Liver (tissue), 9 donors: Measurements from ENCODE around the gene MAP2K4. TPM values are rescaled to one million over a fixed set of nuclear protein-coding genes. Genes with fewer than 3 reads are reported as not detected.

ENCODE experiments used
- DNase-seq: peaks from one replicate; pipeline ENCODE4 v3.0.0-alpha.2; 2017; ENCODE audit warnings: low spot score
- H3K27ac ChIP-seq, 2 donors: one replicate each; pipeline ENCODE4 v1.7.0; 2013; ENCODE audit warnings: inconsistent platforms in 2 of 2, low read length in 2 of 2, control low read depth in 1 of 2, low read depth in 1 of 2, mild to moderate bottlenecking in 1 of 2
- H3K27me3 ChIP-seq, 4 donors: one replicate each; pipeline versions ENCODE4 v1.6.1 to v1.7.0; 2013; ENCODE audit warnings: low read length in 3 of 4, inconsistent platforms in 1 of 4, mild to moderate bottlenecking in 1 of 4, moderate library complexity in 1 of 4; ENCODE audit not compliant: control insufficient read depth in 4 of 4, insufficient read depth in 4 of 4
- H3K36me3 ChIP-seq, 4 donors: one replicate each; pipeline versions ENCODE4 v1.6.1 to v1.7.0; 2013; ENCODE audit warnings: low read length in 3 of 4, mild to moderate bottlenecking in 3 of 4, low read depth in 1 of 4, moderate library complexity in 1 of 4; ENCODE audit not compliant: control insufficient read depth in 4 of 4, insufficient read depth in 3 of 4
- H3K4me1 ChIP-seq, 4 donors: one replicate each; pipeline versions ENCODE4 v1.6.1 to v1.7.0; 2013; ENCODE audit warnings: low read length in 3 of 4, mild to moderate bottlenecking in 3 of 4, moderate library complexity in 1 of 4; ENCODE audit not compliant: control insufficient read depth in 4 of 4, insufficient read depth in 4 of 4
- H3K4me3 ChIP-seq, 3 donors: one replicate each; pipeline versions ENCODE4 v1.6.1 to v1.7.0; 2013; ENCODE audit warnings: low read length in 3 of 3, control low read depth in 1 of 3, low read depth in 1 of 3, mild to moderate bottlenecking in 1 of 3
- H3K9ac ChIP-seq, 2 donors: one replicate each; pipeline ENCODE4 v1.7.0; 2013; ENCODE audit warnings: low read length in 2 of 2, mild to moderate bottlenecking in 2 of 2, moderate library complexity in 2 of 2, control low read depth in 1 of 2, low read depth in 1 of 2
- H3K9me3 ChIP-seq, 4 donors: one replicate each; pipeline versions ENCODE4 v1.6.1 to v1.7.0; 2013; ENCODE audit warnings: low read length in 3 of 4; ENCODE audit not compliant: control insufficient read depth in 4 of 4
- ATF3 ChIP-seq: IDR thresholded peaks from 2 replicates; pipeline ENCODE4 v1.6.1; 2016; ENCODE audit warnings: antibody characterized with exemption
- CTCF ChIP-seq: fragments of 150-350 bp; IDR thresholded peaks from 2 replicates; pipeline ENCODE4 v1.5.1; 2017; ENCODE audit warnings: improper control_type of control experiment, low read depth, low read length; ENCODE audit not compliant: missing input control
- EGR1 ChIP-seq, 2 donors: IDR thresholded peaks; 2 replicates each; pipeline ENCODE4 v1.6.1; 2016 to 2018; ENCODE audit warnings: antibody characterized with exemption in 2 of 2, low read depth in 2 of 2
- FOXA1 ChIP-seq: IDR thresholded peaks from 2 replicates; pipeline ENCODE4 v1.6.1; 2016; ENCODE audit warnings: antibody characterized with exemption
- FOXA2 ChIP-seq: IDR thresholded peaks from 2 replicates; pipeline ENCODE4 v1.6.1; 2016; ENCODE audit warnings: antibody characterized with exemption
- GABPA ChIP-seq, 2 donors: IDR thresholded peaks in 1 of 2; conservative IDR thresholded peaks in 1 of 2; 2 replicates each; pipeline ENCODE4 v1.6.1; 2016; ENCODE audit warnings: antibody characterized with exemption in 2 of 2, mild to moderate bottlenecking in 1 of 2, moderate library complexity in 1 of 2
- HNF4A ChIP-seq, 2 donors: conservative IDR thresholded peaks; 2 replicates each; pipeline ENCODE4 v1.6.1; 2016; ENCODE audit warnings: antibody characterized with exemption in 2 of 2, mild to moderate bottlenecking in 2 of 2
- HNF4G ChIP-seq: IDR thresholded peaks from 2 replicates; pipeline ENCODE4 v1.6.1; 2016; ENCODE audit warnings: antibody characterized with exemption
- JUND ChIP-seq, 2 donors: IDR thresholded peaks; 2 replicates each; pipeline ENCODE4 v1.6.1; 2016; ENCODE audit warnings: antibody characterized with exemption in 2 of 2
- RAD21 ChIP-seq, 2 donors: IDR thresholded peaks; 2 replicates each; pipeline ENCODE4 v1.6.1; 2016; ENCODE audit warnings: antibody characterized with exemption in 2 of 2, mild to moderate bottlenecking in 2 of 2
- REST ChIP-seq: IDR thresholded peaks from 2 replicates; pipeline ENCODE4 v1.6.1; 2016; ENCODE audit warnings: antibody characterized with exemption, mild to moderate bottlenecking
- RXRA ChIP-seq, 2 donors: IDR thresholded peaks; 2 replicates each; pipeline ENCODE4 v1.6.1; 2017 to 2018; ENCODE audit warnings: antibody characterized with exemption in 2 of 2, mild to moderate bottlenecking in 1 of 2
- SP1 ChIP-seq: IDR thresholded peaks from 2 replicates; pipeline ENCODE4 v1.6.1; 2018; ENCODE audit warnings: antibody characterized with exemption, mild to moderate bottlenecking
- YY1 ChIP-seq: IDR thresholded peaks from 2 replicates; pipeline ENCODE4 v1.6.1; 2016; ENCODE audit warnings: antibody characterized with exemption, mild to moderate bottlenecking
- ZBTB33 ChIP-seq: IDR thresholded peaks from 2 replicates; pipeline ENCODE4 v1.6.1; 2016; ENCODE audit warnings: antibody characterized with exemption
- WGBS: extraction: QIAGEN DNeasy Blood & Tissue Kit; methylation state at CpG from one replicate; pipeline ENCODE4 v1.1.7; 2013; 5-methylcytosine and 5-hydroxymethylcytosine counted together
- polyA plus RNA-seq, 2 donors: library from polyadenylated mRNA; stranded (reverse) in 1 of 2; unstranded in 1 of 2; fragments of 200-250 nt in 1 of 2; fragments of >200 nt in 1 of 2; fragmentation: Nextera tagmentation in 1 of 2; extraction: Ambion mirVana in 1 of 2; gene quantifications; one replicate each; pipeline versions ENCODE4 v1.2.1 to v1.2.3, GENCODE V29; 2013 to 2015
- total RNA-seq, 2 donors: library from RNA; depleted of rRNA; stranded (reverse); fragments of >200 nt; gene quantifications; one replicate each; pipeline ENCODE4 v1.2.3, GENCODE V29; 2014
- donor health status: healthy.
- donor health status: healthy.
- donor health status: healthy.
- donor health status: healthy.
- donor health status: healthy.

MAP2K4 gene
- total and polyA plus RNA-seq, 4 donors, result 9.2 to 23.8 (median 14.7) TPM

DNA sequence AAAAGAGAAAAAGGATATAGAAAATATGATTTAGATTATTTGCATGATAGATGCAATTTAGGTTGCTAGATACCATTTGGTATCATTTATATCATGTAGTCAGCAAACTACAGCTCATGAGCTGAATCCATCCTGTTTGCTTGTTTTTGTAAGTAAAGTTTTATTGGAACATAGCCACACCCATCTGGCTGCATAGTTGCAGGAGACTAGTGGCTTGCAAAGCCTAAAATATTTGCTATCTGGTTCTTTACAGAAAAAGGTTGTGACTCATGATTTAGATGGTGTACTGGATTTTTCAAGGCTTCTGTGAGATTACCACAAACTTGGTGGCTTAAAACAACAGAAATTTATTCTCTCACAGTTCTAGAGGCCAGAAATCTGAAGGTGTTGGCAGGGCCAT, 49.9 kb downstream of the MAP2K4 start:
- Histone ChIP-seq H3K9ac (no peak overlapping the region), H3K4me3 (no peak overlapping the region), H3K27ac (no peak overlapping the region), H3K27me3 (no peaks in the 10 kb centered on the region), H3K4me1 (no peaks in the 10 kb centered on the region), H3K36me3 (peaks cover 0 to 4% (median 0%) of the 10 kb centered on the region in 4 donors), H3K9me3 (no peaks in the 10 kb centered on the region)
- no peak for TF ChIP-seq RXRA (IDR thresholded peaks at IDR 0.05)
- no peak for TF ChIP-seq FOXA1
- no peak for TF ChIP-seq CTCF
- no peak for TF ChIP-seq JUND (IDR thresholded peaks at IDR 0.05)
- TF ChIP-seq ZBTB33, result no peak
- no peak for TF ChIP-seq HNF4G
- TF ChIP-seq RAD21 (IDR thresholded peaks at IDR 0.05), result no peak
- no peak for TF ChIP-seq ATF3
- DNase-seq, result no peak

GRCh38 chr17:12074346-12074745, 53.7 kb downstream of the MAP2K4 start:
- Histone ChIP-seq H3K9me3 (no peaks in the 10 kb centered on the region), H3K4me3 (no peak overlapping the region), H3K4me1 (no peaks in the 10 kb centered on the region), H3K27ac (no peak overlapping the region), H3K9ac (no peak overlapping the region), H3K36me3 (peaks cover 0 to 10% (median 6%) of the 10 kb centered on the region in 4 donors), H3K27me3 (no peaks in the 10 kb centered on the region)
- DNase-seq, result no peak
- WGBS, result 68% methylated on average over 3 of the region's 3 CpGs
- no peak for TF ChIP-seq FOXA1
- TF ChIP-seq YY1, result no peak
- no peak for TF ChIP-seq RAD21 (IDR thresholded peaks at IDR 0.05)
- TF ChIP-seq CTCF, result no peak
- no peak for TF ChIP-seq HNF4G
- TF ChIP-seq GABPA (IDR thresholded peaks at IDR 0.05 in 1 of 2, conservative IDR thresholded peaks at IDR 0.05 in 1 of 2), result no peak
- no peak for TF ChIP-seq SP1
- no peak for TF ChIP-seq EGR1 (IDR thresholded peaks at IDR 0.05; ENCODE audit: low read depth in 2 of 2)
- TF ChIP-seq FOXA2, result no peak

GRCh38 chr17:12077773-12078172, 57.1 kb downstream of the MAP2K4 start:
- 96% methylated on average over 2 of the region's 2 CpGs for WGBS
- H3K4me1 ChIP-seq, result no peaks in the 10 kb centered on the region
- no peak overlapping the region for H3K4me3 ChIP-seq
- H3K9ac ChIP-seq, result no peak overlapping the region
- H3K9me3 ChIP-seq, result no peaks in the 10 kb centered on the region
- DNase-seq, result no peak
- H3K36me3 ChIP-seq, result peaks cover 0 to 13% (median 7%) of the 10 kb centered on the region in 4 donors
- H3K27ac ChIP-seq, result no peak overlapping the region
- TF ChIP-seq JUND (IDR thresholded peaks at IDR 0.05), result no peak
- TF ChIP-seq ATF3, result no peak
- TF ChIP-seq REST, result no peak
- TF ChIP-seq SP1, result no peak
- TF ChIP-seq HNF4A (conservative IDR thresholded peaks at IDR 0.05), result no peak
- TF ChIP-seq FOXA2, result no peak
- TF ChIP-seq FOXA1, result no peak
- H3K27me3 ChIP-seq, result no peaks in the 10 kb centered on the region
